Measurements from ENCODE around the gene PSMC5.
"Not testable (repeated sequence)": the region's sequence is repeated elsewhere in the genome, so short reads cannot be mapped to it uniquely, and the experiment has no call there.

The PSMC5 gene

DNA sequence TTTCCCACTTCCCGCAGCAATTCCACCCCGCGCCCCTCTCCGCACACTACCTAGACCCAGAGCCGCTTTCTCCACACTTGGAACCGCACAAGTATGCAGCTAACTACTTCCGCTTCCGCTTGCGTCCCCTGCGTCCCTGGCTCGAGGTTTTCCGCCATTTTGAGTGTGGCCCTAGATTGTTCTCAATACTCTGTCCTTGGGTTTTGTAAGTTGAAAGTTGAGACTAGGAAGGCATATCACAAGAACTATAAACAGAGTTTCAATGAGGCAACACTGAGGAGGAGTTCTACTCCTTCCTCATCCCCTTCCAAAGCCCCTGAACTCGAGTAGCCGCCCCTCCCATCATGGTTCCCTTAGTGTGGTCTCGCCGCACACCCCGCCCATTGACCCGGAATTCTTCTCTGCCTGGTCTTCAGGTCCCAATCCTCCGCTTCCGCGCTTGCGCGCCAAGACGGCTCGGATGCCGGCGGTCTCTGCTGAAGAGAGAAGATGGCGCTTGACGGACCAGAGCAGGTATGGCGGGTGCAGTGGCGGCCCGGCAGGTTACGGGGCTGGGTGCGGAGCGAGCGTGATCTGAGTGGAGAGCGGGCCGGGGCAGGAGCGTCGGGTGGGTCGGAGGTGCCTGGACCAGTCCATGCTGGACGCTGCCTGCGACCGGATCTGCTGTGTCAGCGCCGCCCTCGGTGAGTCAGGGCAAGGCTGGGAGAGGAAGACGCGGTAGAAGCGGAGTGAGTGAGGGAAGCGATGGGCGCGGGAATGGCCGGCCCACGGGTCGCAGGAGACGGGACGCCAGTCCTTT lies at the start of gene PSMC5, which contains the start of gene FTSJ3:
Gene PSMC5 (plus strand): TSS at position 430 of the 799 bp plus-strand sequence. CDS start 60 bp downstream, at position 490.
Gene FTSJ3 (minus strand): TSS at position 662 of the 799 bp plus-strand sequence. CDS start 761 bp downstream, outside the sequence.
- peak; percentile 95 for DNase-seq

DNA sequence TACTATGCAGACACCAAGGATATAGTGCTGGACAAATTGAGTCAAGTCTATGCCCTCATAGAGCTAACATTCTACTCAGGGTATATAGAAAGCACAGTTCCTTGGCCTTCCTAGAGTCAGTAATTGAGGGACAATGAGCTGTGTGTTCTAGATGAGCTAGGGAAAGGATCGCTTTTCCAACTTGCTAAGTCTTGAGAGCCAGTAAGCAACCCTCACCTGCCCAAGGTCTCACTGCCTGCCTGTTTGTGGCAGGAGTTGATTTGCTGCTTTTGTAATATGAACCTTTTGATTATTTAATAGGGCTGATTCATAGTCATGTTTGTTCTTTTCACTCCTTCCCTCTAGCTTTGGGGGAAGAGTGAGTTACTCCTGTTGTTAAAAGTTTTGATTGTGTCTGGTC lies 46.7 kb upstream of the PSMC5 start:
- DNase-seq, result no peak

DNA sequence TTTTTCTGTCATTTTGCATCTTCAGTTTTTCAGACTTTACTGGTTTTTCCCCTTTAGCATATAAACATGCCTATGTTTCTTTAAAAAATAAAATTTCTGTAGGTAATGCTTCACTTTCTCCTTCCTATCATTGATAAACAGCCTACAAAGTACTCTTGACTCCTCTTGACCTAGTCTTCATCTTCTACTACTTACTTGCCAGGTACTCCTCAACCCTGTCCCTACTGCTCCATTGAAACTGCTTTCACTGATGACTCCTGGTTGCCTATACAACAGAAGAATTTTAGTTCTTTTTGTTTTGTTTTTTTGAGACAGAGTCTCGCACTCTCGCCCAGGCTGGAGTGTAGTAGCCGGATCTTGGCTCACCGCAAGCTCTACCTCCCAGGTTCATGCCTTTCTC lies 46.3 kb upstream of the PSMC5 start:
- DNase-seq, result no peak

DNA sequence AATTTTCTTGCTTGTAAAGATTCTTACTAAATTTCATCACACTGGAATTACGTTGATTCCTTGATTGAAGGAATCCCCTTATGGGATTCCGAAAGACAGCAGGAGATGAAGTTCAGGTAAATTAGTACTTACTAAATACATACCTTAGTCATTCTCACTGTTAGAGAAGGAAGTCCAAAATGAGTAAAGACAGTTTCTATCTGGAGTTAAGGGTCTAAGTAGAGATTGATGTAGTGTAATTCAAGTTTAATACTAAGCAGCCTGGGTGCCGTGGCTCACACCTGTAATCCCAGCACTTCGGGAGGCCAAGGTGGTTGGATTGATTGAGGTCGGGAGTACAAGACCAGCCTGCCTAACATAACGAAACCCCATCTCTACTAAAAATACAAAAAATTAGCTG lies 43.7 kb upstream of the PSMC5 start:
- no peak for DNase-seq

DNA sequence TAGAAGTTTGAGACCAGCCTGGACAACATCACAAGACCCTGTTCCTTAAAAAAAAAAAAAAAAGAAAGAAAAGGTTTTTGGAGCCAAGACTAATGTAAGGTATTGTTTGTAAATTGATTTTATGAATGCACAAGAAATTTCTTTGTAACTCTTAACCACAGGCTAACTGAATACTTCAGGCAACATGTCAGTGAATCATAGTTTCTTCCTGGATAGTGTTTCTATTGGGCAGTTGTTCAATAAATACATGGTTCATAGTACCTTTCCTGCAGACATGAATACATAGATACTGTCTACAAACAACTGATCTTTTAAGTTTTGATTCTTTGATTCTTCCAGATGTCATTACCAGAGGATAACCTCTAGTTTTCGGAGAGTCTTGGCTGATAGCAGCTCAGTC lies 41.7 kb upstream of the PSMC5 start:
- no peak for DNase-seq

DNA sequence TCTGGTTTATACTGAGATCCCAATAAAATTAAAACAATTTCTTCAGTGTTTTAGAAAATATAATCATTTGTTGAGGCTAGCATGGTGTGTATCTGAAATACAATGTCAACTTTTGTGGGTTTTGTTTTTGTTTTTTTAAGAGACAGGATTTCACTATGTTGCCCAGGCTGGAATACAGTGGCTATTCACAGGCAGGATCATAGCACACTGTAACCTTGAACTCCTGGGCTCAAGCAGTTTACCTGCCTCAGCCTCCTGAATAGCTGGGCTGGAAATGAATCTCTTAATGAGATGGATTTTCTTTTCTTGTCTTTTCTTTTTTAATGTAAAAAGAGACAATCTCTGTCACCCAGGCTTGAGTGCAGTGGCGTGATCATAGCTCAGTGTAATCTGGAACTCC lies 41.1 kb upstream of the PSMC5 start:
- no peak for DNase-seq

DNA sequence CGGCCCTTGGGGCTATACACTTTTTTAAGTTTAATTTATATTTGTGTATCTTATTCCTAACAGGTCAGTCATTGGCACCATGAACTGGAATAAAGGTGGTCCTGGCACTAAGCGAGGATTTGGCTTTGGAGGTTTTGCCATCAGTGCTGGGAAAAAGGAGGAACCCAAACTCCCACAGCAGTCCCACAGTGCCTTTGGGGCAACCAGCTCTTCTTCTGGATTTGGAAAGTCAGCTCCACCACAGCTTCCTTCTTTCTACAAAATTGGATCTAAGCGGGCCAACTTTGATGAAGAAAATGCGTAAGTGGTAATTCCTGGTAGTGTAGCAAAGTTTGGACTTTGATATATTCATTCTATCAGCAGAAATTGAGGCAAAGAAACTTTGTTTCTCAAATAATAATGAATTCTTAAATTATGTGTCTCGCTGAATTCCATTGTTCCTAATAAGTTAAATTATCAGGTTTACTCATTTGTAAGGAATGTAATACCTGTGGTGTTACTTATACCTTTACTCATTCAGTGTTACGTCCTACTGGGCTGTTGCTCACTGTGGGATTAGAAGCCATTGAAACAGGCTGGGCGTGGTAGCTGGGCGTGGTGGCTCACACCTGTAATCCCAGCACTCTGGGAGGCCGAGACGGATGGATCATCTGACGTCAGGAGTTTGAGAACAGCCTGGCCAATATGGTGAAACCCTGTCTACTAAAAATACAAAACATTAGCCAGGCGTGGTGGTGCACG lies 40.1 kb upstream of the PSMC5 start:
- DNase-seq, result no peak

DNA sequence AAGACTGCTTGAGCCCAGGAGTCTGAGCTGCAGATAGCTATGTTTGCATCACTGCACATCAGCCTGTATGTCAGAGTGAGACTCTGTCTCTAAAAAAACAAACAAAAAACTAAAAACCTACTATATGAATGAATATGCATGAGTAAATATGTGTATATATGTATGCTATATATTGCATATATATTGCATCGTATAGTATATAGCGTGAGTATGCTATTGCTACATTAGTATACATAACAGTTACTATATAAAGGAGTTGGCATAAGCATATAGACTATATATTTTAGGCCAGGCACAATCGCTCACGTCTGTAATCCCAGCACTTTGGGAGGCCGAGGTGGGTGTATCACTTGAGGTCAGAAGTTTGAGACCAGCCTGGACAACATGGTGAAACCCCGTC lies 37.2 kb upstream of the PSMC5 start:
- DNase-seq, result no peak

DNA sequence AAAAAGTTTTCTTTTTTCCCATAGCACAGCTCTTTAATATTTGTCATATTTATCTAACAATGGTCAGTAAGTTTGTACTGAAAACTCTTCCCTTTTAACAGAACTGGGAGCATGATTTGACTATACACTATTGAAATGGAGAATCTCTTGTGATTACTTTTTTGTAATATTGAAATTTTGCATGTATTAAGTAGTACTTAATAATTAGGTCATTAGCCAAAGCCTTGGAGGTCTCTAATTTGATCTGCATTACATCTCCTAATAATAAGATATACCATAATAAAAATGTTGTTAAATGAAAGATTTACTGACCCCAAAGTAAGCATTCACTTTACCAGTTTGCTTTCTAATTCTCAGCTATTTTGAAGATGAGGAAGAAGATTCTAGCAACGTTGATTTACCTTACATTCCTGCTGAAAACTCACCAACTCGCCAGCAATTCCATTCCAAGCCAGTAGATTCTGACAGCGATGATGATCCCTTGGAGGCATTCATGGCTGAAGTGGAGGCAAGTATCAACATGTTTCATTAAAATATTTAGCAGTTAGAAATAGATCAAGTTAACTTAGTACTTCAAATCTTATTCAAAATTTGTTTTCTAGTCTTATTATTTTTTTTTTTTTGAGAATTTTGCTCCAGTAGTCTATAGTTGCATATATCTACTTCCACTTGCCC lies 35.0 kb upstream of the PSMC5 start:
- no peak for DNase-seq

DNA sequence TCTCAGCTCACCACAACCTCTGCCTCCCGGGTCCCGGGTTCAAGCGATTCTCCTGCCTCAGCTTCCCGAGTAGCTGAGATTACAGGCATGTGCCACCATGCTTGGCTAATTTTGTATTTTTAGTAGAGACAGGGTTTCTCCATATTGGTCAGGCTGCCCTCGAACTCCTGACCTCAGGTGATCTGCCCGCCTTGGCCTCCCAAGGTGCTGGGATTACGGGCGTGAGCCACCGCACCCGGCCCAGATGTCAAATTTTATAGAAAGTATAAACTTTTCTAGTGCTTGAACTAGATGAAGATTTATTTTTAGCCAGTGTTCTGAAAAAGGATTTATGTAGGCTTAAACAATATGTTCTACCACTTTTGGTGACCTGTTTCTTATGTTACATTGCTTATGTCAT lies 30.9 kb upstream of the PSMC5 start:
- not testable (repeated sequence) for DNase-seq

DNA sequence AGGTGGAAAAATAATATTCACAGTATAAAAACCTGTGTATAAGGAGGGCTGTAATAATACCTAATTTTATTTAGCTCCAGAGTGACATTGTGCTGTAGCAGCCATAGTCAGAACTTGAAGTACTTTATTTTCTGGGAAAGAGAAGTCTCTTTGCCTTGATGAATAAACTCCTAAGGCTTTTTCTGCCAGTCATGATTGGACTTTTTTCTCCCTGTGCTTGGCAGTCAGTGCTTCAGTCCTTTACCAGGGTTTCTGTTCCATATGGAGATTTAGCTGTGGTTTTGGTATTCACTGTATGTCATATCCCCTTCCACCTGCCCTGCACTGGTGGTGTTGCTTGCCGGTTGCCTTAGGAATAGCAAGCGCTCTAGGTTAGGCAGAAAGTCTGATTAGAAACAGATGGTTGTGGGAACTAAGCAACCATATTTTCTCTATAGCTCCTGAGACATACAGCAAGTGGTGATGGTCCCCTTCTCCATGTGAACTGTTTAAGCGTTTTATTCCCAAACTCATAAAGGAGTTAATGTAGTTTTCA lies 28.6 kb upstream of the PSMC5 start:
- DNase-seq, result no peak

DNA sequence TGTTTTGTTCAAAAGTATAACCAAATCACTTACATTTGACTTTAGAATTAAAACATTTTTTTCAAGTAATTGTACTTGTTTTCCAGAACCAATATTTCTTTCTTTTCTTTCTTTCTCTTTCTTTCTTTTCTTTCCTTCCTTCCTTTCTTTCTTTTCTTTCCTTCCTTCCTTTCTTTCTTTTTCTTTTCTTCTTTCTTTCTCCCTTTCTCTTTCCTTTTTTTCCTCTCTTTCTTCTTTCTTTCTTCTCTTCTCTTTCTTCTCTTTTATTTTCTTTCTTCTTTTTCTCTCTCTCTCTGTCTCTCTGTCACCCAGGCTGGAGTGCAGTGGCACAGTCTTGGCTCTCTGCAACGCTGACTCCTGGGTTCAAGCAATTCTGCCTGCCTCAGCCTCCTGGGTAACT lies 26.4 kb upstream of the PSMC5 start:
- no peak for DNase-seq

DNA sequence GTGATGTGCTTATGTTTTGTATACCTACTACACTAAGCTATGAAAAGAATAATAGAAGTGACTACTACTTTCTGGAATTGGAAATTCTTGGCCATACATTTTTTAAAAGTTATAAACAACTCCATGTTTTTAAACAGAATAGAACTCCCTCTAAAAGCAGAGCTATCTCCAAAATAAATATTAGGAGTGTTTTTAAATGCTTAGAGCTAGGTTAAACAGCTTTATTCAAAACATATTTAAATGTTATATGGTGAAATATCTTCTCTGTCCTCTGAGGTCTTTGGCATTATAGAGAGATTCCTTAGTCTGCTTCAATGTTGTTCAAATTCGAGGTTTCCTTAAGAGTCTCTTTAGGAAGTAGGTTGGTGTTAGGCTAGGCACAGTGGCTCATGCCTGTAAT lies 22.9 kb upstream of the PSMC5 start:
- DNase-seq, result no peak

DNA sequence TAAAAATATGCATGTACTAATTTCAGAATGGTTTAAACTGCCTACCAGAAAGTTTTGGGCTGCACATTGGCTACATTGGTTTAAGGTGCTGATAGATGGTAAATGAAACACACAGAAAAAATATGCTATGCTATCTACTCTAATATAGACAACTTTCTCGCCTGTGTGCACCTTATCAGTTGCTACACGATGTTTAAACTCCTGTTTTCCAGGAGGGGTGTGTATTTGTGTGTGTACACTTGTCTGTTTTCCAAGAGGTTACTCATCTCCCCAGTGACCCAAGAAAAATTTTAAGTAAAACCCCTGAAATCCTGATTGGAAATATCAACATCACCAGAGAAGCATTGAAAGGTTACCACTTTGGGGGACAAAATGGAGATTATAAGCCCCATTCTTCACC lies 21.6 kb upstream of the PSMC5 start:
- no peak for DNase-seq

DNA sequence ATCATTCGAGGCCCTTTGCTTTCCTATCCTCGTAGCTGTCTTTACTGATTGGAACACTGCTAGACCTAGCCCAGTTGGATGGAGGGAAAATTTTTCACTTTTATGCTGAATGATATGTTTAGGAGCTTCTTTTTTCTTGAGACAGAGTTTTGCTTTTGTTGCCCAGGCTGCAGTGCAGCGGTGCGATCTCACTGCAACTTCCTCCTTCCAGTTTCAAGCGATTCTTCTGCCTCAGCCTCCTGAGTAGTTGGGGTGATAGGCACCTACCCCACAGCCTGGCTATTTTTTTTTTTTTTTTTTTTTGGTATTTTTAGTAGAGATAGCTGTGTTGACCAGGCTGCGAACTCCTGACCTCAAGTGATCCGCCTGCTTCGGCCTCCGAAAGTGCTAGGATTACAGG lies 17.3 kb upstream of the PSMC5 start:
- DNase-seq, result no peak

DNA sequence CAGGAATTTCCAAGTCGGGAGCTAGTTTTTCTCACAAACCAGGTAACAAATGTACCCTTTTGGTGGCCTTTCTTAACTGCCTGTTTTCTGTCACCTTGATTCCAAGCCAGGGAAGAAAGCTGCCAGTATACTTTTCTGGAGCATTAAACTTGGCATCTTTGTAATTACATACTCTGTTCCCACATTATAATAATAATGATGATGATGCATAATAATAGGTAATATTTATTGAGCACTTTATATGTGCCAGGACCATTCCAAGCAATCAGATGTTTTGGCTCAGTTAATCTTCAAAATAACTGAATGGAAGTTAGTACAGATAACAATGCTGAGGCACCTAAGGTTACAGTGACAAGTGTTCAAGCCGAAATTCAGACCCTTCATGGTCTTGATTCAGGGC lies 11.1 kb upstream of the PSMC5 start:
- no peak for DNase-seq

DNA sequence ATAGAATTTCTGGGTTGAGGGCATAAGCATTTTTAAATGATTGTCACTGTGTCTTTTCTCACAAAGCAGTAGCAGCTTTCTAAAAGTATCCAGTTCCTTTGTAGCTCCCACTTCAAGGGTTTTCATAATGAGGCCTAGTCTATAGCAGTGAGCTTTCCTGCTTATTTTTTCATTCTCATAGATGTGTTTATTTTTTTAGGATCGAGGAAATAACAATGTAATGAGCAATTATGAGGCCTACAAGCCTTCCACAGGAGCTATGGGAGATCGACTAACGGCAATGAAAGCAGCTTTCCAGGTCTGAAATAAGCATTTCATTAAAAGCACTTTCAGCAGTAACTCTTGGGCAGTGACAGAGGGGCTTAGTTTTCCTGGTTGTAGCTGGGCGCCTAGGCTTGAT lies 10.6 kb upstream of the PSMC5 start:
- no peak for DNase-seq

DNA sequence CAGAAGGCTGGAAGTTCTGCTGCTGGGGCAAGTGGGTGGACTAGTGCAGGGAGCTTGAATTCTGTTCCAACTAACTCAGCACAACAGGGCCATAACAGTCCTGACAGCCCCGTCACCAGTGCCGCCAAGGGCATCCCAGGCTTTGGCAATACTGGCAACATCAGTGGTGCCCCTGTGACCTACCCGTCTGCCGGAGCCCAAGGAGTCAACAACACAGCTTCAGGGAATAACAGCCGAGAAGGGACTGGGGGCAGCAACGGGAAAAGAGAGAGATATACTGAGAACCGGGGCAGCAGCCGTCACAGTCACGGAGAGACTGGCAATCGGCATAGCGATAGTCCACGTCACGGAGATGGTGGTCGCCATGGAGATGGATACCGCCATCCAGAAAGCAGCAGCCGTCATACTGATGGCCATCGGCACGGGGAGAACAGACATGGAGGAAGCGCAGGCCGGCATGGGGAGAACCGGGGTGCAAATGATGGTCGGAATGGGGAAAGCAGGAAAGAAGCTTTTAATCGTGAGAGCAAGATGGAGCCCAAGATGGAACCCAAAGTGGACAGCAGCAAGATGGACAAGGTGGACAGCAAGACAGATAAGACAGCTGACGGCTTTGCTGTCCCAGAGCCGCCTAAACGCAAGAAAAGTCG lies 9.4 kb upstream of the PSMC5 start:
- DNase-seq, result no peak

DNA sequence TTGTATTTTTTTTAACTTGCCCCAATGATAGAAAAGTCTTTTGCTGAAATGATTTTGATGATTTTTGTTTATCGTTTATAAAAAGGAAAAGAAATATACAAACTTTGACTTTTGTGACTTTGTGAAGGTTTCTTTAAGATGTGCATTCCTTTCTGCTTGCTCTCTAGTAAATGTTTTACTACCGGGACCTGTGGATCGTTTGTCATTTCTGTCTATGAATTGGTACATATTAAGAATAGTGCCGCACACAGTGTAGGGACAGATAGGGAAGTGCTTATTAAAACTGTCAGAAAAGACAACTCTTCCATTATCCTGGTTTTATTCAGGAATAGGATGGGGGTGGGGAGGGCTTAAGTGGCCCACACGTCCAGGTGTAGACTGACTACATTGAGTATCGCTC lies 8.1 kb upstream of the PSMC5 start:
- no peak for DNase-seq

DNA sequence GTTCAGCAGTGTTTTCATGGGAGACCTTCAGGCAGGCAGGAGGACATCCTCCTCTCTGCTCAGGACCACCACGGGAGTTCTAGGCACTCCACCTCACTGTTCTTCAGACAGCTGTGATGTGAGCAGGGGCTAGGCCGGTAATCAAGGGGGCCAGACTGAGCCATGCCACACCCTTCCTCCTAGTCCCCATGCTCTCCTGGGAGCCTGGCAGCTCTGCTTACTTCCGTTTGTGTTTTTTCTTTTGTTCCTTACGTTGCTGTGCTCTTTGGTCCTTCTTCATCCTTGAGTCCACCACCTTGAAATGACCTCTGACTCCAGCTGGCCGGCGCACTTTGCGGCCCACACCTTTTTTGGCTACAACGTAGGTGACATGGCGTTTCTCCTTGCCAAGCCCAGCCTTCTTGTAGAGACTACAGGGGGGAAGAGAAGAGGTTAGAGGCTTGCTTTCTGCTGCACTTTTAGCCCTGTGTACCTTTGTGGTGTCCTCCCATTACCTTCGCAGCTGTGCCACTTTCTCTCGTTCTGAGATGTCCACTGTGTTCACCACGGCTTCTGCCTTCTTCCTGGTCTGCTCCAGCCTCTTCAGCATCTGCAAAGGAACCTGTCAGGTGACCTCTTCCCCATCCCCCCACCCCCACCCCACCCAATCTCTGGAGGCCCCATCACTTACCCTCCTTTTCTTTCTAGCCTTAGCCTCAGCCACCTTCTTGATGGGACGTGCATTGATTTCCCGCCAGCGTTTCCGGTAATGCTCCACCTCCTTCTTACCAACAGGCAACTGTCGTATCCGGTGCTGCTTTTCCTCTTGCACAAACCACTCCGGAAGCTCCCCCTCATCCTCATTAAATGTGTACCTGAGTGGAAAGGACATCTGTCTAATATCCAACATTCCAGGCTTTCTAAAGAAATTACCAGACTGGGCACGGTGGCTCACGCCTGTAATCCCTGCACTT lies 7.4 kb upstream of the PSMC5 start:
- no peak for DNase-seq

DNA sequence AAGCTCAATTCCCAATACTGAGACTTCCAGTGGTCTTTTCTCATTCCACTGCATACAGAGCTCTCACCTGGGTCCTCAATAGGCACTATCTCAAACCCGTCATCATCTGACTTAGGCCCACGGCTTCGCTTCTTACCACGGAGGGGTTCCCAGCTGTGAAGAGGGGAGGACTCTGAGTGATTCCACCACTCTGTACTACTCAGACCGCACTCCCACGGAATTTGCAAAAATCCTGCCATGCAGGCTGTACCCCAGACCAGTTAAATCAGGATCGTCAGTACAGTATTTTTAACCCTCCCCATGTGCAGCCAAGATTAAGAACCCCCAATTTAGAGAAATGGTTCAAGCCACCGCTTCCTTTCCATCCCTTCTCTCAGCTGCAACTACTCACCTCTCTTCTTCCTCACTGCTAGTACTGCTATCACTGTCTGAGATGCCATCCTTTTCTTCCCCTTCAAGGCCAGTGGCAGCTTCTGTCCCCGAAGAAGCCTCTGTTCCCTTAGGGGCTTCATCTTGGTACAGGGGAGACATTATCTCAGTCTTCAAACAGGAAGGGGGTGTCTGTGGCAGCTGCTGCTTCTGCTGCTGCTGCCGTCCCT lies 6.2 kb upstream of the PSMC5 start:
- DNase-seq, result no peak
